ENCODE data around the gene BLNK.

BLNK gene

GRCh38 chr10:96236090-96236478, 35.3 kb downstream of the BLNK start:
- no peak overlapping the region for H3K27ac ChIP-seq
- TF ChIP-seq ZFX (IDR thresholded peaks at IDR 0.05; ENCODE audit: borderline replicate concordance), result no peak
- TF ChIP-seq, protein P1, sequence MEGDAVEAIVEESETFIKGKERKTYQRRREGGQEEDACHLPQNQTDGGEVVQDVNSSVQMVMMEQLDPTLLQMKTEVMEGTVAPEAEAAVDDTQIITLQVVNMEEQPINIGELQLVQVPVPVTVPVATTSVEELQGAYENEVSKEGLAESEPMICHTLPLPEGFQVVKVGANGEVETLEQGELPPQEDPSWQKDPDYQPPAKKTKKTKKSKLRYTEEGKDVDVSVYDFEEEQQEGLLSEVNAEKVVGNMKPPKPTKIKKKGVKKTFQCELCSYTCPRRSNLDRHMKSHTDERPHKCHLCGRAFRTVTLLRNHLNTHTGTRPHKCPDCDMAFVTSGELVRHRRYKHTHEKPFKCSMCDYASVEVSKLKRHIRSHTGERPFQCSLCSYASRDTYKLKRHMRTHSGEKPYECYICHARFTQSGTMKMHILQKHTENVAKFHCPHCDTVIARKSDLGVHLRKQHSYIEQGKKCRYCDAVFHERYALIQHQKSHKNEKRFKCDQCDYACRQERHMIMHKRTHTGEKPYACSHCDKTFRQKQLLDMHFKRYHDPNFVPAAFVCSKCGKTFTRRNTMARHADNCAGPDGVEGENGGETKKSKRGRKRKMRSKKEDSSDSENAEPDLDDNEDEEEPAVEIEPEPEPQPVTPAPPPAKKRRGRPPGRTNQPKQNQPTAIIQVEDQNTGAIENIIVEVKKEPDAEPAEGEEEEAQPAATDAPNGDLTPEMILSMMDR (IDR thresholded peaks at IDR 0.05), result no peak

DNA sequence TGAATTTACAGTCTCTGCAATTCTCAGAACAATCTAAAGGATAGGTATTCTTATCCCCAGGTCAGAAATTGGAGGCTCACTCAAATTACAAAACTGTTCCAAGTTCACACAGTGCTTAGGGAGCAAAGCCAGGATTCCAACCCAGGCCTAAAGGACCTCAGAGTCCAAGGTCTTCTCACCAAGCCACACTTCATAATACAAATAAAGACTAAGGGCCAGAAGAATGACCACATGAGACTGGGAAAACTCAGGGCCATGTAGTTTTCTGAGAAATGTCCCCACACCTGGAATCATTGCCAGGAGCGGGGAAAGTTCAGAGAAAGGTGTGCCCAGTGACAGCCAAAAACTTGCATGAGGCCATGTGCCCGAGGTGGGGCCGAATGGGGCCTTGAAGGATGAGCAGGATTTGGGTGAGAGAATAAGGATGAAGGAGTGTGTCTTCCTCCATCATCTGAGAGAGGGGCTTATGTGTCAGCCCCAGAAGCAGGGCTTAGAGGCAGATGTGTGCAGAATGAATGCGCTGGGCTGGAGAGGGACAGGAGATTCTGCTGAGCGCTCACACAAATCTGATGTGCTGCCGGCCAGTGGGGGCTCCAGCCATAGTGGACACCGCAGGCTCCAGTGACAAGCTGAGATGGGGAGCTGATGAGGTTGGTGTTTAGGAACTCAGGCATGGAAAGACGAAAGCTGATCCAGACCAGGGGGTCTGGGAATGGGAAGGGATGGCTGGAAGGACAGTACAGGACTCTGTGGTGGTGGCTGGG, 35.9 kb downstream of the BLNK start:
- TF ChIP-seq, protein P1 (IDR thresholded peaks at IDR 0.05), result no peak
- no peak for TF ChIP-seq ZFX (IDR thresholded peaks at IDR 0.05; ENCODE audit: borderline replicate concordance)
- no peak overlapping the region for H3K27ac ChIP-seq

DNA sequence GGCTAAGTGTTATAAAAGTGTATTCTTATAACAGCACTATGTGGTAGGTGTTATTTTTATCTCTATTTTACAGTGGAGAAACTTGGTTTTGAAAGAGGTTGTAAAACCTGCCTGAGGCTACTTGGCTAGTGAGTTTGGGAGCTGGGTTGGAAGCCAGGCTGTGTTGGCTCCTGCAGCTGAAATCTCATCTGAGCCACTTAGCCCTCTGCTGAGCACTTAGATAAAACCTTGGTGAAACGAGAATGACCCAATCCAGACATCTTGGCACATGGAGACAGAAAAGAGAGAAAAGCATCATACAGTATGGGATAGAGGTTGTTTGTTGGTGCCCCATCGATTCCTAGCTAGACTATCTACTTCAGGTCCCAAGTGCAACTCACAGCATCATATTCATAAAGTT, 37.4 kb downstream of the BLNK start:
- no peak overlapping the region for H3K27ac ChIP-seq
- TF ChIP-seq, protein P1 (IDR thresholded peaks at IDR 0.05), result no peak
- no peak for TF ChIP-seq ZFX (IDR thresholded peaks at IDR 0.05; ENCODE audit: borderline replicate concordance)

- TF ChIP-seq, protein P1 (IDR thresholded peaks at IDR 0.05), result no peak
- TF ChIP-seq ZFX (IDR thresholded peaks at IDR 0.05; ENCODE audit: borderline replicate concordance), result no peak
- no peak overlapping the region for H3K27ac ChIP-seq
These were observed 40.8 kb downstream of the BLNK start for GRCh38 chr10:96230527-96230926.

DNA sequence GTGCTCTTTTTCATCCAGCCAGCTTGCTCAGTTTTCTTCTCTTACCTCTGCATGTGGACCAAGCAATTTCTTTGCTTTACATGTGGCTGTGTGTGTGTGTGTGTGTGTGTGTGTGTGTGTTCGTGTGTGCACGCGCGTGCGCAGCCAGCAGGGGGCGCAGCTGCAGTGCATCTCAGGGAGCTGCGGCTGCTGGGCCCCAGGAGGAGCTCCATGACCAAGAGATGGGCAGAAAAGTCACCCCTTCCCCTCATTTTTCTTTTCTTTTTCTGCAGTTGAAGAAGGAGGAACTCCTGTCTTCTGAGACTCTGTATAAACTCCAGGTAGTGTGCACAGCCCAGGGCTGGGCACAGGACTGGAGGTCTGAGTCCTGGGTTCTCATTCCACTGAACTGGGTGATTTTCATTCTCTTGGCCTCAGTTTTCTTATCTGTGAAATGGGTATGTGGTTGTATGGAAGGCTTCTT, 41.8 kb downstream of the BLNK start:
- TF ChIP-seq ZFX (IDR thresholded peaks at IDR 0.05; ENCODE audit: borderline replicate concordance), result no peak
- TF ChIP-seq, protein P1 (IDR thresholded peaks at IDR 0.05), result peak; percentile 97
- H3K27ac ChIP-seq, result no peak overlapping the region

DNA sequence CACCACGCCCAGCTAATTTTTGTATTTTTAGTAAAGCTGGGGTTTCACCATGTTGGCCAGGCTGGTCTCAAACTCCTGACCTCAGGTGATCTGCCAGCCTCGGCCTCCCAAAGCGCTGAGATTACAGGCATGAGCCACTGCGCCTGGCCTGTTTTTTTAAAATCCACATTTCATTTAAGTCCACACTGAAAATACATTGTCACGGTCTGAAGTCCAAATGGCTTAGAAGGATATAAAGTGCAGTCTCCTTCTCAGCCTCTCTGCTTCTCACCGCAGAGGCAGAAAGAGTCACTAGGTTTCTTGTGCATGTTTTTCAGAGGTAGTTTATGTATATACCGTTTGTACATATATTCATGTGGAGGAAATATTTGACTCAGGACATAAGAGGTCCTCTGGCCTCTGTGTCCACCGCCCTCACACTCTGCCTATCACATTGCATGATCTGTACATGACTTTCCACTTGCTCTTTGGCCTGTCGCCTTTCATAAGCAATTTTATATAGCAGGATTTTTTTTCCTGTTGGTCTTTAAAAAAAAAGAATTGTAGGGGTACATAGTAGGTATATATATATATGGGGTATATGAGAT, 42.9 kb downstream of the BLNK start:
- TF ChIP-seq, protein P1 (IDR thresholded peaks at IDR 0.05), result no peak
- no peak for TF ChIP-seq ZFX (IDR thresholded peaks at IDR 0.05; ENCODE audit: borderline replicate concordance)

GRCh38 chr10:96227206-96227605, 44.2 kb downstream of the BLNK start:
- TF ChIP-seq, protein P1 (IDR thresholded peaks at IDR 0.05), result no peak
- TF ChIP-seq ZFX (IDR thresholded peaks at IDR 0.05; ENCODE audit: borderline replicate concordance), result no peak
- H3K27ac ChIP-seq, result no peak overlapping the region

More for the DNA sequence above, 42.9 kb downstream of the BLNK start:
- H3K27ac ChIP-seq, result no peak overlapping the region

Measured in 22Rv1 (cell line).